Glomerular visceral epithelial cell (primary cell): ENCODE measurements around the gene SLC9A8.

Experiments
- DNase-seq: peaks from one replicate; pipeline ENCODE4 v3.0.0-alpha.2; 2016; ENCODE audit errors: extremely low spot score

Gene SLC9A8

GRCh38 chr20:49915380-49916145 is 102.9 kb downstream of the SLC9A8 start, which contains the start of gene SPATA2:
Gene SPATA2, minus strand, starts transcription at chr20:49915529. Its CDS starts 7,039 bp downstream, at chr20:49908490.
- DNase-seq: peak; percentile 96

- peak; percentile 44 for DNase-seq
Observed at GRCh38 chr20:49916146-49917002, 103.7 kb downstream of the SLC9A8 start.

GRCh38 chr20:49918446-49918845 is 105.8 kb downstream of the SLC9A8 start:
- no peak for DNase-seq

GRCh38 chr20:49919009-49919408 is 106.4 kb downstream of the SLC9A8 start:
- no peak for DNase-seq

- DNase-seq: no peak
Observed at GRCh38 chr20:49919461-49919860, 106.8 kb downstream of the SLC9A8 start.

- DNase-seq: no peak
Observed at GRCh38 chr20:49924247-49924646, 111.6 kb downstream of the SLC9A8 start.

- no peak for DNase-seq
Observed at GRCh38 chr20:49925901-49926454, 113.3 kb downstream of the SLC9A8 start.

- DNase-seq: peak; percentile 84
Observed at GRCh38 chr20:49928411-49929141, 115.9 kb downstream of the SLC9A8 start.

GRCh38 chr20:49929142-49929494 is 116.5 kb downstream of the SLC9A8 start:
- DNase-seq: no peak

GRCh38 chr20:49935746-49936152 is 123.1 kb downstream of the SLC9A8 start:
- DNase-seq: no peak

GRCh38 chr20:49936153-49937026 is 123.8 kb downstream of the SLC9A8 start, which contains the start of gene RNF114:
Gene RNF114, plus strand, starts transcription at chr20:49936397. Its CDS starts 16 bp downstream, at chr20:49936413.
- peak; percentile 94 for DNase-seq

GRCh38 chr20:49937027-49937929 is 124.7 kb downstream of the SLC9A8 start:
- DNase-seq: no peak

GRCh38 chr20:49938173-49939163 is 125.8 kb downstream of the SLC9A8 start:
- DNase-seq: no peak

GRCh38 chr20:49941456-49941855 is 128.8 kb downstream of the SLC9A8 start:
- DNase-seq: no peak
